Neural crest cell (in vitro differentiated cells): Measurements from ENCODE around the gene CLCN2. TPM values are rescaled to one million over a fixed set of nuclear protein-coding genes. Genes with fewer than 3 reads are reported as not detected.

Source experiments
- DNase-seq: peaks from one replicate; pipeline ENCODE4 v3.0.0; 2021; ENCODE audit warnings: low read depth, mixed read lengths, low spot score
- H3K27ac Mint-ChIP-seq: one replicate; pipeline ENCODE4 v1.8.0; 2021; ENCODE audit warnings: mild to moderate bottlenecking, mixed read lengths; ENCODE audit not compliant: unreplicated experiment
- H3K27me3 Mint-ChIP-seq: 2 replicates; pipeline ENCODE4 v1.8.0; 2021; ENCODE audit warnings: low read depth, mild to moderate bottlenecking, mixed read lengths
- H3K36me3 Mint-ChIP-seq: 2 replicates; pipeline ENCODE4 v1.8.0; 2021; ENCODE audit warnings: low read depth, mild to moderate bottlenecking, mixed read lengths
- H3K4me1 Mint-ChIP-seq: 2 replicates; pipeline ENCODE4 v1.8.0; 2021; ENCODE audit warnings: mixed read lengths
- H3K4me3 Mint-ChIP-seq: one replicate; pipeline ENCODE4 v1.8.0; 2021; ENCODE audit warnings: mild to moderate bottlenecking, mixed read lengths
- H3K9me3 Mint-ChIP-seq: 2 replicates; pipeline ENCODE4 v1.8.0; 2021; ENCODE audit warnings: mixed read lengths
- total RNA-seq: library from RNA; stranded (reverse); gene quantifications from 2 replicates; pipeline ENCODE4 v1.2.1, GENCODE V29; 2021
- TF ChIP-seq, protein P1 (sequence below): fragments of 200-600 bp; sonication (generic); conservative IDR thresholded peaks from 2 replicates; pipeline ENCODE4 v1.5.0; 2021; ENCODE audit warnings: antibody characterized with exemption, mild to moderate bottlenecking

Gene CLCN2
- total RNA-seq, 1 donor from 2014 or later: 23.6 TPM

DNA sequence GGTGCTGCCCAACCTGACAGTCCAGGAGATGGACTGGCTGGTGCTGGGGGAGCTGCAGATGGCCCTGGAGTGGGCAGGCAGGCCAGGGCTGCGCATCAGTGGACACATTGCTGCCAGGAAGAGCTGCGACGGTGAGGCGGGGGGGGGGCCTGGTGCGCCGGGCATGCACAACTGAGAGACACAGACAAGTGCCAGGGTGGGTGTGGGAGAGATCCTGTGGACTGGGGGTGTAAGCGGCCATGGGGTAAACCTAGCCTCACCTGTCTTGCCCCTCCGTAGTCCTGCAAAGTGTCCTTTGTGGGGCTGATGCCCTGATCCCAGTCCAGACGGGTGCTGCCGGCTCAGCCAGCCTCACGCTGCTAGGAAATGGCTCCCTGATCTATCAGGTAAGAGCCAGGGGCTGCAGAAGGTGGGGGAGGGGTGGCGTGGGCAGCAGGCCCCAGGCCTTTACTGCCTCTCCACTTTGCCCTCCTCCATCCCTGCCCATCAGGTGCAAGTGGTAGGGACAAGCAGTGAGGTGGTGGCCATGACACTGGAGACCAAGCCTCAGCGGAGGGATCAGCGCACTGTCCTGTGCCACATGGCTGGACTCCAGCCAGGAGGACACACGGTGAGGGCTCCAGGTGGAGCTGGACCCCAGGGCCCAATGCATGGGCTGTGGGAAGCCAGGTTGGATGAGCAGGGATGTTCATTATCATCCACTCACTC, 21.8 kb upstream of the CLCN2 start:
- Mint-ChIP-seq H3K4me3 (no peak overlapping the region), H3K27ac (no peak overlapping the region), H3K27me3 (peaks cover 46% of the 10 kb centered on the region), H3K36me3 (no peaks in the 10 kb centered on the region), H3K4me1 (peaks cover 10% of the 10 kb centered on the region), H3K9me3 (no peaks in the 10 kb centered on the region)
- DNase-seq: no peak
- TF ChIP-seq, protein P1, sequence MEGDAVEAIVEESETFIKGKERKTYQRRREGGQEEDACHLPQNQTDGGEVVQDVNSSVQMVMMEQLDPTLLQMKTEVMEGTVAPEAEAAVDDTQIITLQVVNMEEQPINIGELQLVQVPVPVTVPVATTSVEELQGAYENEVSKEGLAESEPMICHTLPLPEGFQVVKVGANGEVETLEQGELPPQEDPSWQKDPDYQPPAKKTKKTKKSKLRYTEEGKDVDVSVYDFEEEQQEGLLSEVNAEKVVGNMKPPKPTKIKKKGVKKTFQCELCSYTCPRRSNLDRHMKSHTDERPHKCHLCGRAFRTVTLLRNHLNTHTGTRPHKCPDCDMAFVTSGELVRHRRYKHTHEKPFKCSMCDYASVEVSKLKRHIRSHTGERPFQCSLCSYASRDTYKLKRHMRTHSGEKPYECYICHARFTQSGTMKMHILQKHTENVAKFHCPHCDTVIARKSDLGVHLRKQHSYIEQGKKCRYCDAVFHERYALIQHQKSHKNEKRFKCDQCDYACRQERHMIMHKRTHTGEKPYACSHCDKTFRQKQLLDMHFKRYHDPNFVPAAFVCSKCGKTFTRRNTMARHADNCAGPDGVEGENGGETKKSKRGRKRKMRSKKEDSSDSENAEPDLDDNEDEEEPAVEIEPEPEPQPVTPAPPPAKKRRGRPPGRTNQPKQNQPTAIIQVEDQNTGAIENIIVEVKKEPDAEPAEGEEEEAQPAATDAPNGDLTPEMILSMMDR: no peak

DNA sequence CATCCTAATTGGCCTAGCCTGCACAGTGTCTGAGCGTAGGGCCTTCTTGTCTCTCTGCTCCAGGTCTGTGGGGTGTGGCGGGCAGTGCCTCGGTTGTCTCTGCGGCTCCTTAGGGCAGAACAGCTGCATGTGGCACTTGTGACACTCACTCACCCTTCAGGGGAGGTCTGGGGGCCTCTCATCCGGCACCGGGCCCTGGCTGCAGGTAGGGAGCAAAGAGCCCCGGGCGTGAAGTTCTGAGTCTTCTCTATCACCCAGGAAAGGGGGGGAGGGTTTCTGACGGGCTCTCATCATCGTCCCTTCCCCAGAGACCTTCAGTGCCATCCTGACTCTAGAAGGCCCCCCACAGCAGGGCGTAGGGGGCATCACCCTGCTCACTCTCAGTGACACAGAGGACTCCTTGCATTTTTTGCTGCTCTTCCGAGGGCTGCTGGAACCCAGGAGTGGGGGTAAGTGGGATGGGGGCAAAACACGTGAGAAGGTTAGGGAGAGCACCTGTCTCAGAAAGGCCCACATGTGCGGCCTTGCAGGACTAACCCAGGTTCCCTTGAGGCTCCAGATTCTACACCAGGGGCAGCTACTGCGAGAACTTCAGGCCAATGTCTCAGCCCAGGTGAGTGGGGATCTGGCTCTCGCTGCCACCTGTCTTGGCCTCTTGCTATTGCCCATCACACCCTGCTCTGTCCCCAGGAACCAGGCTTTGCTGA, 21.1 kb upstream of the CLCN2 start:
- Mint-ChIP-seq H3K9me3 (no peaks in the 10 kb centered on the region), H3K27ac (no peak overlapping the region), H3K4me1 (peaks cover 16% of the 10 kb centered on the region), H3K27me3 (peaks cover 52% of the 10 kb centered on the region), H3K36me3 (no peaks in the 10 kb centered on the region), H3K4me3 (peak overlapping the region; percentile 27)
- no peak for DNase-seq
- TF ChIP-seq, protein P1: no peak

DNA sequence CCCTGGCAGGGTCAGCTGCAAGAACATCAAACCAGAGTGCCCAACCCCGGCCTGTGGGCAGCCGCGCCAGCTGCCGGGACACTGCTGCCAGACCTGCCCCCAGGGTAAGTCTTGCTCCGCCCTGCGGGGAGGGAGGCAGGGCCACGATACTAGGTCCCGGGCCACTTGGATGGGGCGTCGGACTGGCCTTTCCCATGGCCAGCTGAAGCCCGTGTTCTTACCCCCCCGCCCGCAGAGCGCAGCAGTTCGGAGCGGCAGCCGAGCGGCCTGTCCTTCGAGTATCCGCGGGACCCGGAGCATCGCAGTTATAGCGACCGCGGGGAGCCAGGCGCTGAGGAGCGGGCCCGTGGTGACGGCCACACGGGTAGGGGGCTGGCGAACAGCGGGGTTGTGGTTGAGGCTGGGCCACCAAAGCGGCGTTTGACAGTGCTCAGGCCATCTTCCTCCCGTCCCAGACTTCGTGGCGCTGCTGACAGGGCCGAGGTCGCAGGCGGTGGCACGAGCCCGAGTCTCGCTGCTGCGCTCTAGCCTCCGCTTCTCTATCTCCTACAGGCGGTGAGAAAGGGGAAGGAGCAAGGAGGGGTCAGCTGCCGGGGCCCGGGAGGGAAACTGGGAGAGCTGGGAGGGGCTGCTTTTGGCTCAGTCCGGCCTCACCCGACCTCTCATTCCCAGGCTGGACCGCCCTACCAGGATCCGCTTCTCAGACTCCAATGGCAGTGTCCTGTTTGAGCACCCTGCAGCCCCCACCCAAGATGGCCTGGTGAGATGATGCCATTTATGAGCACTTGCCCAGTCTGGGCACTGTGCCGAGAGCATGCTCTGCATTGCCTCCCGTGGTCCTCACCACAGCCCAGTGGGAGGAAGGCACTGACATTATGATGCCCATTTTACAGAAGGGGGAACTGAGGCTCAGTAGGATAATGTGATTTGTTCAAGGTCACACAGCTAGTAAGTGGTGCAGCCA, 20.1 kb upstream of the CLCN2 start:
- DNase-seq: no peak
- no peaks in the 10 kb centered on the region for H3K36me3 Mint-ChIP-seq
- H3K4me3 Mint-ChIP-seq: peak overlapping the region; percentile 73
- H3K9me3 Mint-ChIP-seq: no peaks in the 10 kb centered on the region
- peaks cover 59% of the 10 kb centered on the region for H3K27me3 Mint-ChIP-seq
- H3K27ac Mint-ChIP-seq: no peak overlapping the region
- H3K4me1 Mint-ChIP-seq: peaks cover 17% of the 10 kb centered on the region
- TF ChIP-seq, protein P1: no peak

DNA sequence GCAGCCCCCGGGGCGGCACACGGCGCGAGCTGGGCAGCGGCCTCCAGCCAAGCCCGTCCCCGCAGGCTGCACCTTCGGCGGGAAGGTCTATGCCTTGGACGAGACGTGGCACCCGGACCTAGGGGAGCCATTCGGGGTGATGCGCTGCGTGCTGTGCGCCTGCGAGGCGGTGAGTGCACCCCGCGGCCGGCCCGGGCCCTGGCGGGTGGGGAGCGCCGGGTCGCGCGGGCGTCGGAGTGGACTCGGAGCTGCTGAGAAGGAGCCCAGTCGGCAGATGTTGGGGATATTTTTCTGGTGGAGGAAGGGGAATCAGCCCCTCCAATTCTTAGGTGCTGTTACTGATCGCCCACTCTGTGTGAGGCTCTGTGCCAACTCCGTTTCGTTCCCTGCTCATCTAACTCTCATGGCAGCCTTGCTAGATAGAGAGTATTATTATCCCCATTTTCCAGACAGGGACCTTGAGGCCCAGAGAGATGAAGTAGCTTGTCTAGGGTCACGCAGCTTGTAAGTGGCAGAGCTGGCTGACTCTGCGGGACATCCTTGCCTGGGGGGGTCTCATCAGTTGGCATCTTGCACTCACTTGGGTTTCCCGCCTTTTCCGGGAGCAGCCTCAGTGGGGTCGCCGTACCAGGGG, 19.3 kb upstream of the CLCN2 start:
- Mint-ChIP-seq H3K4me3 (peak overlapping the region; percentile 73), H3K9me3 (no peaks in the 10 kb centered on the region), H3K27ac (no peak overlapping the region), H3K27me3 (peaks cover 65% of the 10 kb centered on the region), H3K36me3 (no peaks in the 10 kb centered on the region), H3K4me1 (peaks cover 17% of the 10 kb centered on the region)
- TF ChIP-seq, protein P1: no peak
- no peak for DNase-seq

GRCh38 chr3:184380185-184380626, 18.8 kb upstream of the CLCN2 start:
- H3K4me1 Mint-ChIP-seq: peaks cover 17% of the 10 kb centered on the region
- no peaks in the 10 kb centered on the region for H3K9me3 Mint-ChIP-seq
- DNase-seq: peak; percentile 43
- H3K36me3 Mint-ChIP-seq: no peaks in the 10 kb centered on the region
- no peak overlapping the region for H3K27ac Mint-ChIP-seq
- TF ChIP-seq, protein P1: no peak
- H3K4me3 Mint-ChIP-seq: no peak overlapping the region
- H3K27me3 Mint-ChIP-seq: peaks cover 71% of the 10 kb centered on the region
